Left kidney (tissue), 2 donors: ENCODE data around the gene IL1A. TPM values are rescaled to one million over a fixed set of nuclear protein-coding genes. Genes with fewer than 3 reads are reported as not detected.

Experiments used
- DNase-seq: peaks from one replicate; pipeline ENCODE4 v3.0.0-alpha.2; 2013
- polyA plus RNA-seq: library from polyadenylated mRNA; unstranded; fragments of 120-200 nt; gene quantifications from one replicate; pipeline ENCODE4 v1.2.1, GENCODE V29; 2013; ENCODE audit not compliant: insufficient read length

IL1A gene
- polyA plus RNA-seq, 1 donor: 0.17 TPM

DNA sequence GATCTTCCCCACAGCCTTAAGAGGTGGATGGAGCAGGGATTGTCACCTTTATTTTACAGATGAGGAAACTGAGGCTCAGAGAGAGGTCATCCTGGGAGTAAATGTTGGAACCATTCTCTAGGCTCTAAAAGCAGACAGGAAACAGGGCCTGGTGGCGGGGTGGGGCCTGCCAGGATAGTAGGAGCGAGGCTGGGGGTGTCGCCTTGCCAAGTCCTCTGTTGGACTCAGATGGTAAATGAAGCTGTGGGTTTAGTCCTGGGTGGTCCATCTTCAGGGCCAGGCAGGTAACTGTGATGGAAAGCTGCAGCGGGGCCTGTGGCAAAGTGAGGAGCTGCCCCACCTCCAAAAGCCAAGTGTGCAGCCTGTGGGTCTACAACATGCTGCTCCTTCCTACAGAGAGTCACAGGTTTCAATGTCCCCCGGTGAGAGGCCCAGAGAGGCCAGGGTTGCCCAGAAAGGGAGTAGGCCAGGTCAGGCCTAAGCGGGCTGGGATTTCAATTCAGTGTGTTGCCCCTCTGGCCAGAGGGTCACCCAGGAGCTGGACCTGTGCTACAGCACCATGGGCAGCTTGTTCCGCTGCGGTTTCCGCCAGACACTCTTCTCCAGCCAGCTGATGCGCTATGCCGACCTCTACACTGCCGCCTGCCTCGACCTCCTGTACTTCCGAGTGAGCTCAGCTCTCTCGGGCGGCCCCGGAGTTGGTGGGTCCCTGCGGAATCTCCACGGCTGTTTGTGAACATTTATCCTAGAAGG is 56.8 kb downstream of the IL1A start:
- DNase-seq: no peak

DNA sequence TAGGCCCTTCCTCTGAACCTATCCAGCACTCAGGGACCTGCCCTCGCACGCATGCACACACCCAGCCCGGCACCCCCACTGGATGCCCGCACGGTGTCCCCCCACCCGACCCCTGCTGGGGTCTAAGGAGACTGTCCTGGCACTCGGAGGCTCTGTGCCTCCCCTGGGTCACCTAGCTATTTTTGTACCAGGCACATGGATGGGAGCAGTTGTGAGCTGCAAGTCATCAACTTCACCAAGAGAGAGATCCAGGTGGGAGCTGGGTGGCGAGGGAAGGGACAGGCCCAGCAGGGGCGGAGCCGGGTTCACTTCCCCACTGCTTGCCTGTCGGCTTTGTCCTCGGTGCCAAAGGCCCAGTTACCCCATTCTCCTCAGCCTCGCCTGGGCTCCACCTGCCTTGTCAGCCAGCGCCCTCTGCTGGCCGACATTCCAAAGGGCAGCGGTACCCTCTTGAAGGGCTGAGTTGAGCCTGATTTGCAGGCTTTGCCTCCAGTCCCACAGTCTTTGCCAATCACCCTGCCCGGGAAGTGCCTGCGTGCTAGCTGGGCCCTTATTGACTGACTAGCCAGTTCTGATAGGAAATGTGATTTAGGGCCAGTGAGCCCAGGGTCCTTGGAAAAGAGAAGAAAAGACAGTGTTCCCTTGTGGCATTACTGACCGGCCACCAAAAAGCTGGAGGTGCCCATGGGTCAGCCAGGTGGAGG is 57.7 kb downstream of the IL1A start:
- peak; percentile 85 for DNase-seq

DNA sequence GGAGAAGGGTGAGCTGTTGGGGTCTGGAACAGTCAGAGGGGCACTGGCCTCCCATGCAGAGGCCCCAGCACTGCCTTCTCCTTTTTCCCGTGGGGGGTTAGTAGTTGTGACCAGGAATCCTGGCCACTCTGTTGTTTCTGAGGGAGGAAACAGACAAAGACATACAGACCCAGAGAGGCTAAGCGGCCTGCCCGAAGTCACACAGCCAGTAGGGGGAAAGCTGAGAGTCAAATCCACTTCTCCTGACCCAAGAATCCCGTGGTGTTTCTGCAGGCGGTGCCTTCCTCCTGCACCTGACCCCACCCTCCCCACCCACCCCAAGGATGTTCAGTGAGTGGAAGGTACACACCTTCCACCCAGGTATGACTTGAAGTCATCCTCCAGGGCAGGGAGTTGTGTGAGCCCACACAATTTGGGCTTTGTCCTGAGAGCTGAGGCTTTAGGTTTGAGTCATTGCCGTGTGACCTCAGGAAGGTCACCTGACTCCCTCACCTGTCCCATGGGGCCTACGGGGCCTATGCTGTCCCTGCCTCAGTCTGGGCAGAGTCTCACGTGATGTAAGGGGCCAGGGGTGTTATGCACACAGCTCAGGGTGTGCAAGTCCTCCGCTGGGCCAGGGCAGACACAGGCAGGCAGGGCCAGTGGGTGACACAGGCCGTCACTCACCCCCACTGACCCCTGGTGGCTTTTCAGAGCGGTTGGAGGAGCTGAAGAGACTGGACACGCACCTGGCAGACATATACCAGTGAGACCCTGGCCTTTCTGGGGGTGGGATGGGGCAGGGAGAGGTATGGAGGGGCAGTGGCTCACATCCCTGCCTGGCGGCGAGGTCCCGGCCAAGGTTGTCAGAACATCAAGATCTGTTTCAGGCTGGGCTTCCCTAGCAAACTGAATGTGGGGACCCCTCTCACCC is 58.5 kb downstream of the IL1A start:
- no peak for DNase-seq

DNA sequence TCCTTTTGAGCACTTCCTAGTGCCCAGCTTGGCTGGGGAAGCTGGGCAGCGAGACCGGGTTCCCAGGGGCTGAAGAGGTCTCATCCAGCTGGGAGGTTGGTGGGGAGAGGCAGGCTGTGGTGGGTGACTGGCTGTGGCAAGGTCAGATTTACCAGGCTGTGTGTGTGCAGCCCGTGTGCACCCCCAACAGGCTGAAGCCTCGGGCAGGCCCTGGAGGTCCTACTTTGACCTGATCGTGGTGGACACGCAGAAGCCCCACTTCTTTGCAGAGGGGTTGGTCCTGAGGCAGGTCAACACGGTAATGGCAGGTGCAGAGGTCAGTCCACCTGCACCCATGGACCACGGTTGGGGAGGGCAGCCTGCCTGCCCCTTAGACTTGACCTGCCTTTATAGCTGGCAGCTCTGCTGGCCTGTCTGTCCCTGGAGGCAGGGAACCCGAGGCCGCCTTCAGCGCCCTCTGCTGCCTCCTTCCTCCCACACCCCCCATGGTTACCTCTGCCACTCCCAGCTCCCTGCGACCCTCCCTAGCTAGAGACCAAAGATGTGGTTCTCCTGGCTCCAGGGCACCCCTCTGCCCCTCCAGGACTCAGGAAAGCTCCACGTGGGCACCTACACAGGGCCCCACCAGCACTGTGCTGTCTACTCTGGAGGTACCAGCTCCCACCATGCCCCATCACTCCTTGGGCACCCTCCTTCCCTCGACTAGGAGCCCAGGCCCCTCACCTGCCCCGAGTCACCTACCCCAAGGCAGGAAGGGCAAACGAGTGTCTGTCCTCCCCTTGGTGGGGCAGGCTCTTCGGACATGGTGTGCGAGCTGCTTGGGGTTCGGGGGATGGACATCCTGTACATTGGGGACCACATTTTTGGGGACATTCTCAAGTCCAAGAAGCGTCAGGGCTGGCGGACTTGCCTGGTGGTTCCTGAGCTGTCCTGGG is 59.4 kb downstream of the IL1A start:
- DNase-seq: no peak

DNA sequence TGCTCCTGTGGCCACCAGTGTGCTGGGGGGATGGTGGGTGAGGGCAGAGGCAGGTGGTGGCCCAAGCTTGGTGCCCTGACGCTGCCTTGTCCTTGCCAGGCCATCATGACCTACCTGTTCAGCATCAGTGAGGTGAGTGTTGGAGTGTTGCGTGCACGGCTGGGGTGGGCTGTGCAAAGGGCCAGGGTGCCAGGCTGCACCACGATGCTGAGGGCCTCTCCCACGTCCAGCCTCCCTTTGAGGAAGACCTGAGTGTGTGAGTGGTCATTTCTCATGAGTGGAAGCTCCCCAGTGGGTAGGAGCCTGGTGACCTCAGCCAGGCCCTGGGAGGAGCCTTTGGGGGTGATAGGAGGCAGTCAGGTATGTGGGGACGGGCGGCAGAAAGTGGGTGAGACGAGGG is 60.3 kb downstream of the IL1A start:
- no peak for DNase-seq

Other genes with a start within 250 kb of the IL1A start
- gene POLR1B, start 242.0 kb downstream of the IL1A start, polyA plus RNA-seq: 37.3 TPM
- 20.3 TPM for gene CHCHD5, start 199.9 kb downstream of the IL1A start, polyA plus RNA-seq
- gene SLC20A1, start 138.6 kb downstream of the IL1A start, polyA plus RNA-seq: 64.8 TPM
- 0.83 TPM for gene NT5DC4, start 63.5 kb downstream of the IL1A start, polyA plus RNA-seq
- 20.9 TPM for gene CKAP2L, start 19.9 kb downstream of the IL1A start, polyA plus RNA-seq
- gene IL1B, start 52.3 kb upstream of the IL1A start, polyA plus RNA-seq: 0.65 TPM
- 0.40 TPM for gene IL37, start 126.7 kb upstream of the IL1A start, polyA plus RNA-seq
- 0.67 TPM for gene IL36G, start 193.5 kb upstream of the IL1A start, polyA plus RNA-seq
- gene IL36A, start 221.0 kb upstream of the IL1A start, polyA plus RNA-seq: not detected